Mammary epithelial cell (primary cell): ENCODE data around the gene CPEB1.

ENCODE experiments used
- CTCF ChIP-seq, 2 donors: IDR thresholded peaks in 1 of 2; conservative IDR thresholded peaks in 1 of 2; 2 replicates each; pipeline ENCODE4 v1.5.1; 2011 to 2012; ENCODE audit warnings: inconsistent platforms in 2 of 2, low read length in 2 of 2, mild to moderate bottlenecking in 2 of 2, control low read depth in 1 of 2, low read depth in 1 of 2; ENCODE audit not compliant: insufficient read depth in 1 of 2; ENCODE audit errors: extremely low read depth in 1 of 2
- EZH2 ChIP-seq: IDR thresholded peaks from 2 replicates; pipeline ENCODE4 v1.6.1; 2012; ENCODE audit warnings: low read length, inconsistent platforms, borderline replicate concordance

- TF ChIP-seq CTCF (conservative IDR thresholded peaks at IDR 0.05 in 1 of 2, IDR thresholded peaks at IDR 0.05 in 1 of 2; ENCODE audit: extremely low read depth in 1 of 2, insufficient read depth in 1 of 2, low read depth in 1 of 2, low read length in 2 of 2), result no peak
- no peak for TF ChIP-seq EZH2
Measured at GRCh38 chr15:82670699-82671098, 23.5 kb upstream of the CPEB1 start.
